Measurements from ENCODE around the gene S1PR2.

Gene S1PR2

GRCh38 chr19:10227026-10227971 is 3.8 kb downstream of the S1PR2 start:
- DNase-seq (ENCODE audit: low read depth in 1 of 2, low spot score in 1 of 2), result no peak
- TF ChIP-seq JUND (IDR thresholded peaks at IDR 0.05; ENCODE audit: low read depth), result no peak
- in situ Hi-C loops (cut with HindIII; ENCODE audit: low pct_unique_long_range_greater_than_20kb, low sequenced_read_pairs), result no loop called here

GRCh38 chr19:10226376-10227025 is 4.6 kb downstream of the S1PR2 start:
- no peak for DNase-seq (ENCODE audit: low read depth in 1 of 2, low spot score in 1 of 2)
- in situ Hi-C loops (cut with HindIII; ENCODE audit: low pct_unique_long_range_greater_than_20kb, low sequenced_read_pairs), result no loop called here
- TF ChIP-seq JUND (IDR thresholded peaks at IDR 0.05; ENCODE audit: low read depth), result no peak

GRCh38 chr19:10226021-10226375 is 5.1 kb downstream of the S1PR2 start:
- no peak for TF ChIP-seq JUND (IDR thresholded peaks at IDR 0.05; ENCODE audit: low read depth)
- in situ Hi-C loops (cut with HindIII; ENCODE audit: low pct_unique_long_range_greater_than_20kb, low sequenced_read_pairs), result no loop called here
- DNase-seq (ENCODE audit: low read depth in 1 of 2, low spot score in 1 of 2), result no peak

- in situ Hi-C loops (cut with HindIII; ENCODE audit: low pct_unique_long_range_greater_than_20kb, low sequenced_read_pairs), result no loop called here
- no peak for DNase-seq (ENCODE audit: low read depth in 1 of 2, low spot score in 1 of 2)
- TF ChIP-seq JUND (IDR thresholded peaks at IDR 0.05; ENCODE audit: low read depth), result no peak
Observed at GRCh38 chr19:10224337-10224736, 6.8 kb downstream of the S1PR2 start.

GRCh38 chr19:10223488-10224213 is 7.5 kb downstream of the S1PR2 start:
- in situ Hi-C loops (cut with HindIII; ENCODE audit: low pct_unique_long_range_greater_than_20kb, low sequenced_read_pairs), result no loop called here
- no peak for TF ChIP-seq JUND (IDR thresholded peaks at IDR 0.05; ENCODE audit: low read depth)
- DNase-seq (ENCODE audit: low read depth in 1 of 2, low spot score in 1 of 2), result no peak

GRCh38 chr19:10222201-10222890 is 8.8 kb downstream of the S1PR2 start:
- in situ Hi-C loops (cut with HindIII; ENCODE audit: low pct_unique_long_range_greater_than_20kb, low sequenced_read_pairs), result no loop called here
- no peak for DNase-seq (ENCODE audit: low read depth in 1 of 2, low spot score in 1 of 2)
- no peak for TF ChIP-seq JUND (IDR thresholded peaks at IDR 0.05; ENCODE audit: low read depth)

GRCh38 chr19:10220695-10221094 is 10.4 kb downstream of the S1PR2 start:
- no peak for DNase-seq (ENCODE audit: low read depth in 1 of 2, low spot score in 1 of 2)
- no peak for TF ChIP-seq JUND (IDR thresholded peaks at IDR 0.05; ENCODE audit: low read depth)
- in situ Hi-C loops (cut with HindIII; ENCODE audit: low pct_unique_long_range_greater_than_20kb, low sequenced_read_pairs), result no loop called here

GRCh38 chr19:10219678-10220077 is 11.5 kb downstream of the S1PR2 start:
- peak in 1 of 2 experiments; percentile 65 for DNase-seq (ENCODE audit: low read depth in 1 of 2, low spot score in 1 of 2)
- TF ChIP-seq JUND (IDR thresholded peaks at IDR 0.05; ENCODE audit: low read depth), result no peak
- in situ Hi-C loops (cut with HindIII; ENCODE audit: low pct_unique_long_range_greater_than_20kb, low sequenced_read_pairs), result no loop called here

- no peak for DNase-seq (ENCODE audit: low read depth in 1 of 2, low spot score in 1 of 2)
- no peak for TF ChIP-seq JUND (IDR thresholded peaks at IDR 0.05; ENCODE audit: low read depth)
- in situ Hi-C loops (cut with HindIII; ENCODE audit: low pct_unique_long_range_greater_than_20kb, low sequenced_read_pairs), result no loop called here
Observed at GRCh38 chr19:10217085-10217484, 14.0 kb downstream of the S1PR2 start.

- in situ Hi-C loops (cut with HindIII; ENCODE audit: low pct_unique_long_range_greater_than_20kb, low sequenced_read_pairs), result no loop called here
- no peak for TF ChIP-seq JUND (IDR thresholded peaks at IDR 0.05; ENCODE audit: low read depth)
- peak in 1 of 2 experiments; percentile 52 for DNase-seq (ENCODE audit: low read depth in 1 of 2, low spot score in 1 of 2)
Observed at GRCh38 chr19:10214784-10215183, 16.3 kb downstream of the S1PR2 start.

GRCh38 chr19:10211691-10212090 is 19.4 kb downstream of the S1PR2 start:
- no peak for TF ChIP-seq JUND (IDR thresholded peaks at IDR 0.05; ENCODE audit: low read depth)
- in situ Hi-C loops (cut with HindIII; ENCODE audit: low pct_unique_long_range_greater_than_20kb, low sequenced_read_pairs), result no loop called here
- DNase-seq (ENCODE audit: low read depth in 1 of 2, low spot score in 1 of 2), result no peak

GRCh38 chr19:10211061-10211460 is 20.1 kb downstream of the S1PR2 start:
- no peak for DNase-seq (ENCODE audit: low read depth in 1 of 2, low spot score in 1 of 2)
- in situ Hi-C loops (cut with HindIII; ENCODE audit: low pct_unique_long_range_greater_than_20kb, low sequenced_read_pairs), result no loop called here
- no peak for TF ChIP-seq JUND (IDR thresholded peaks at IDR 0.05; ENCODE audit: low read depth)

Data from T47D (cell line).